HG03575 (cell line): Measurements from ENCODE around the gene DRD5.

Source experiments
- ATAC-seq: cut with Tn5 transposase; IDR thresholded peaks from one replicate; pipeline ENCODE4 v1.9.1; 2021; ENCODE audit not compliant: unreplicated experiment, insufficient number of reproducible peaks, low FRiP score; ENCODE audit errors: extremely low read depth

Gene DRD5

DNA sequence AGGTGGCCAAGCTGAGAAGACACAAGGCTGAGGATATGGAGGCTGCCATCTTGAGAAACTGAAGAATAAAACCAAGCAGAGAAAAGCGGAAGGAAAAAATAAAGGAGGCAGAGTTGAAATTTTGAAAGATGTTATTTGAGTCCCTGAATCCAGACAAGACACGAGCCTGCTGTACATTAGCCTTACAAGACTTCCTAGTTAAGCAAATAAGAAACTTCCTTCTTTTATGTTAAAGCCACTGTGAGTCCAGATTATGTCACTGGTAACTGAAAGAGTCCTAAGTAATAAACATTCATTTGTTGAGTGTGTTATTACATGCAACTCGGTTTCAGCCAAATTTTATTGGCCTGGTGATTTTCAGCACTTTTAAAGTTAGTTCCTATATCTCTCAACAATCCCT, 30.4 kb downstream of the DRD5 start:
- ATAC-seq = no peak

- ATAC-seq = peak; percentile 92
Measured at GRCh38 chr4:9812501-9813340, 31.3 kb downstream of the DRD5 start.

- no peak for ATAC-seq
Measured at GRCh38 chr4:9816285-9816684, 34.9 kb downstream of the DRD5 start.

GRCh38 chr4:9820343-9820742, 38.9 kb downstream of the DRD5 start:
- ATAC-seq = no peak

DNA sequence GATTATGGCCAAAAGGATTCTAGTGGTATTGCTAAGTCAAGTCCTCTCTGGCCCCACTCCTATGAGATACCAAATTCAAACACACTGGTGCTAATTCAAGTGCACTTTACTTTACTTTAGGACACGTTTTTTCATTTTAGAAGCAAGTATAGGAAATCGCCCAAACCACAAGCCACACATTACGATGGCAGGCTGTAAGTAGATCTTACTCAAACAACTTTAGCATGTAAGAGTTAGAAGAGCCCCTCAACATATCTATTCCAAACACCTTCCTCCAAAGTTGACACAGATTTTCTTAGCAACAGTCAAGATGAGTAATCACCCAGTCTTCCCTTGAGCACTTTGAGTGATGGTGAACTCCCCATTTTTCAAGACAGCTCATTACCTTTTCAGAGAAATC, 43.6 kb downstream of the DRD5 start:
- no peak for ATAC-seq

GRCh38 chr4:9826551-9826950, 45.1 kb downstream of the DRD5 start:
- no peak for ATAC-seq

- no peak for ATAC-seq
Measured at GRCh38 chr4:9832640-9833039, 51.2 kb downstream of the DRD5 start.

DNA sequence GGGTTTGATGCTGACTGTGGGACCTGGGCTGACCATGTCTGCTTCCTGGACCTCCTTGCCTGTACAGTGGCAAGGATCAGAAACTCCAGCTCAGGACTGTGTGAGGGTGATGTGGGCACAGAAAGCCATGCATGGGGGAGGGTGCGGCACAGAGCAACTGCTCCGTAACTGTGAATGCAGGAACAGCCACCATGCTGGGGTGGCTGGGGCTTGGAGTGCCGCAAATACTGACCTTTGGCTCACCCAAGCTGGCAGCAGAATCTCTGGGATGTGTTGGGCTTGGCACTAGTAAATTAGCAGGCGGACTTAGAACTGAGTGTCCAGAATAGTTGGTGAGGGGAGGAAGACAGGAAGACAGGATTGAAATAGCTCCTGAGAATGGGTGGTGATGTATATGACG, 52.0 kb downstream of the DRD5 start:
- ATAC-seq = no peak
